Measurements from ENCODE around the gene GRM5. TPM values are rescaled to one million over a fixed set of nuclear protein-coding genes. Genes with fewer than 3 reads are reported as not detected.
"Not testable (repeated sequence)": the region's sequence is repeated elsewhere in the genome, so short reads cannot be mapped to it uniquely, and the experiment has no call there.

Gene GRM5
- total and polyA plus RNA-seq, 2 donors (not counting 1 experiment from before 2014, with no cell fraction given): 0.01 TPM; not detected in 1

GRCh38 chr11:88972210-88972609 is 93.6 kb downstream of the GRM5 start:
- Histone ChIP-seq H3K4me2 (ENCODE audit: extremely low read depth, insufficient read depth, low read length) (no peak overlapping the region), H4K20me1 (ENCODE audit: control insufficient read depth, extremely low read depth, insufficient read depth, low read length) (no peaks in the 10 kb centered on the region), H2AFZ (ENCODE audit: low read length) (no peak overlapping the region), H3K4me3 (replicated peaks in 1 of 4; ENCODE audit: control extremely low read depth in 1 of 4, insufficient read depth in 1 of 4, low read depth in 3 of 4, low read length in 4 of 4) (no peak overlapping the region), H3K79me2 (ENCODE audit: control insufficient read depth, insufficient read depth, low read length) (no peaks in the 10 kb centered on the region), H3K9me3 (ENCODE audit: control insufficient read depth, insufficient read depth, low read depth, low read length) (no peaks in the 10 kb centered on the region), H3K4me1 (ENCODE audit: control insufficient read depth, extremely low read depth, insufficient read depth, low read length) (no peaks in the 10 kb centered on the region), H3K27me3 (ENCODE audit: control insufficient read depth, insufficient read depth, low read length) (no peaks in the 10 kb centered on the region), H3K9ac (ENCODE audit: insufficient read depth, low read length) (no peak overlapping the region), H3K27ac (ENCODE audit: insufficient read depth, low read length) (no peak overlapping the region), H3K36me3 (ENCODE audit: control insufficient read depth, insufficient read depth, low read length) (no peaks in the 10 kb centered on the region)
- no peak for TF ChIP-seq EZH2 (IDR thresholded peaks at IDR 0.05; ENCODE audit: low read length, missing control alignments)
- no peak for TF ChIP-seq CTCF (conservative IDR thresholded peaks at IDR 0.05 in 1 of 2, IDR thresholded peaks at IDR 0.05 in 1 of 2; ENCODE audit: low read depth in 1 of 2, low read length in 2 of 2)
- DNase-seq (ENCODE audit: low read depth in 2 of 2): no peak

- H3K4me2 ChIP-seq (ENCODE audit: extremely low read depth, insufficient read depth, low read length); H3K9me3 ChIP-seq (ENCODE audit: control insufficient read depth, insufficient read depth, low read depth, low read length); H3K79me2 ChIP-seq (ENCODE audit: control insufficient read depth, insufficient read depth, low read length); H2AFZ ChIP-seq (ENCODE audit: low read length); H3K27ac ChIP-seq (ENCODE audit: insufficient read depth, low read length); DNase-seq (ENCODE audit: low read depth in 2 of 2); H3K36me3 ChIP-seq (ENCODE audit: control insufficient read depth, insufficient read depth, low read length); H3K9ac ChIP-seq (ENCODE audit: insufficient read depth, low read length); H3K4me1 ChIP-seq (ENCODE audit: control insufficient read depth, extremely low read depth, insufficient read depth, low read length); H4K20me1 ChIP-seq (ENCODE audit: control insufficient read depth, extremely low read depth, insufficient read depth, low read length); H3K4me3 ChIP-seq (replicated peaks in 1 of 4; ENCODE audit: control extremely low read depth in 1 of 4, insufficient read depth in 1 of 4, low read depth in 3 of 4, low read length in 4 of 4); H3K27me3 ChIP-seq (ENCODE audit: control insufficient read depth, insufficient read depth, low read length): not testable (repeated sequence)
These were observed 104.2 kb downstream of the GRM5 start for GRCh38 chr11:88961621-88962020.

GRCh38 chr11:88959857-88960256 is 105.9 kb downstream of the GRM5 start:
- not testable (repeated sequence) for H3K36me3 ChIP-seq (ENCODE audit: control insufficient read depth, insufficient read depth, low read length); H3K4me1 ChIP-seq (ENCODE audit: control insufficient read depth, extremely low read depth, insufficient read depth, low read length); H3K27me3 ChIP-seq (ENCODE audit: control insufficient read depth, insufficient read depth, low read length); H3K4me3 ChIP-seq (replicated peaks in 1 of 4; ENCODE audit: control extremely low read depth in 1 of 4, insufficient read depth in 1 of 4, low read depth in 3 of 4, low read length in 4 of 4); DNase-seq (ENCODE audit: low read depth in 2 of 2); H2AFZ ChIP-seq (ENCODE audit: low read length); H3K4me2 ChIP-seq (ENCODE audit: extremely low read depth, insufficient read depth, low read length); H3K79me2 ChIP-seq (ENCODE audit: control insufficient read depth, insufficient read depth, low read length); H4K20me1 ChIP-seq (ENCODE audit: control insufficient read depth, extremely low read depth, insufficient read depth, low read length); H3K9me3 ChIP-seq (ENCODE audit: control insufficient read depth, insufficient read depth, low read depth, low read length); H3K27ac ChIP-seq (ENCODE audit: insufficient read depth, low read length); H3K9ac ChIP-seq (ENCODE audit: insufficient read depth, low read length)

- H3K27me3 ChIP-seq (ENCODE audit: control insufficient read depth, insufficient read depth, low read length): no peaks in the 10 kb centered on the region
- H3K36me3 ChIP-seq (ENCODE audit: control insufficient read depth, insufficient read depth, low read length): no peaks in the 10 kb centered on the region
- no peaks in the 10 kb centered on the region for H3K79me2 ChIP-seq (ENCODE audit: control insufficient read depth, insufficient read depth, low read length)
- no peaks in the 10 kb centered on the region for H3K9me3 ChIP-seq (ENCODE audit: control insufficient read depth, insufficient read depth, low read depth, low read length)
- no peak overlapping the region for H2AFZ ChIP-seq (ENCODE audit: low read length)
- TF ChIP-seq EZH2 (IDR thresholded peaks at IDR 0.05; ENCODE audit: low read length, missing control alignments) (no peak), CTCF (conservative IDR thresholded peaks at IDR 0.05 in 1 of 2, IDR thresholded peaks at IDR 0.05 in 1 of 2; ENCODE audit: low read depth in 1 of 2, low read length in 2 of 2) (no peak)
- no peaks in the 10 kb centered on the region for H3K4me1 ChIP-seq (ENCODE audit: control insufficient read depth, extremely low read depth, insufficient read depth, low read length)
- DNase-seq (ENCODE audit: low read depth in 2 of 2): no peak
- H3K27ac ChIP-seq (ENCODE audit: insufficient read depth, low read length): no peak overlapping the region
- no peak overlapping the region for H3K4me2 ChIP-seq (ENCODE audit: extremely low read depth, insufficient read depth, low read length)
- H3K9ac ChIP-seq (ENCODE audit: insufficient read depth, low read length): no peak overlapping the region
- no peak overlapping the region for H3K4me3 ChIP-seq (replicated peaks in 1 of 4; ENCODE audit: control extremely low read depth in 1 of 4, insufficient read depth in 1 of 4, low read depth in 3 of 4, low read length in 4 of 4)
- H4K20me1 ChIP-seq (ENCODE audit: control insufficient read depth, extremely low read depth, insufficient read depth, low read length): no peaks in the 10 kb centered on the region
These were observed 114.8 kb downstream of the GRM5 start for GRCh38 chr11:88950975-88951374.

- H3K27ac ChIP-seq (ENCODE audit: insufficient read depth, low read length); H3K4me3 ChIP-seq (replicated peaks in 1 of 4; ENCODE audit: control extremely low read depth in 1 of 4, insufficient read depth in 1 of 4, low read depth in 3 of 4, low read length in 4 of 4); DNase-seq (ENCODE audit: low read depth in 2 of 2); H4K20me1 ChIP-seq (ENCODE audit: control insufficient read depth, extremely low read depth, insufficient read depth, low read length); H3K9me3 ChIP-seq (ENCODE audit: control insufficient read depth, insufficient read depth, low read depth, low read length); H2AFZ ChIP-seq (ENCODE audit: low read length); H3K4me1 ChIP-seq (ENCODE audit: control insufficient read depth, extremely low read depth, insufficient read depth, low read length); H3K9ac ChIP-seq (ENCODE audit: insufficient read depth, low read length); H3K36me3 ChIP-seq (ENCODE audit: control insufficient read depth, insufficient read depth, low read length); H3K79me2 ChIP-seq (ENCODE audit: control insufficient read depth, insufficient read depth, low read length); H3K27me3 ChIP-seq (ENCODE audit: control insufficient read depth, insufficient read depth, low read length); H3K4me2 ChIP-seq (ENCODE audit: extremely low read depth, insufficient read depth, low read length): not testable (repeated sequence)
These were observed 116.9 kb downstream of the GRM5 start for GRCh38 chr11:88948908-88949307.
